HG03439 (cell line): Measurements from ENCODE around the gene MT2A.
"Not testable (repeated sequence)": the region's sequence is repeated elsewhere in the genome, so short reads cannot be mapped to it uniquely, and the experiment has no call there.

ENCODE experiments used
- ATAC-seq: cut with Tn5 transposase; IDR thresholded peaks from one replicate; pipeline ENCODE4 v1.9.1; 2021; ENCODE audit warnings: mild to moderate bottlenecking, moderate library complexity; ENCODE audit not compliant: unreplicated experiment

The MT2A gene

DNA sequence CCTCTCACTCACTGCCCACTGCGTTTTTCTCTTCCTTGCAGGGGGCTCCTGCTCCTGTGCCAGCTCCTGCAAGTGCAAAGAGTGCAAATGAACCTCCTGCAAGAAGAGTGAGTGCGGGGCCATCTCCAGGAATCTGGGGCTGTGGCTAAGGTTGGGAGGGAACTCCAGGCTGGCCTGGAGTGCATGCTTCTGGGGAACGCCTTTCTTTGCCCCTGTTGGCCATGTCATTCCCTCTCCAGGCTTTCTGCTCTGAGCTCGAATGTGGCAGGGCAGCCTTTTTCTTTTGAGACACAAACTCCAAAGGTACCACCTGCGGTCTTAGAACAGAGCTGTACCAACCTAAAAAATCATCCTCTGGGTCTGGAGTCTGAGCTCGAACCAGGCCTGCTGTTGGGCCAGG lies 9.8 kb downstream of the MT2A start:
- ATAC-seq = no peak

DNA sequence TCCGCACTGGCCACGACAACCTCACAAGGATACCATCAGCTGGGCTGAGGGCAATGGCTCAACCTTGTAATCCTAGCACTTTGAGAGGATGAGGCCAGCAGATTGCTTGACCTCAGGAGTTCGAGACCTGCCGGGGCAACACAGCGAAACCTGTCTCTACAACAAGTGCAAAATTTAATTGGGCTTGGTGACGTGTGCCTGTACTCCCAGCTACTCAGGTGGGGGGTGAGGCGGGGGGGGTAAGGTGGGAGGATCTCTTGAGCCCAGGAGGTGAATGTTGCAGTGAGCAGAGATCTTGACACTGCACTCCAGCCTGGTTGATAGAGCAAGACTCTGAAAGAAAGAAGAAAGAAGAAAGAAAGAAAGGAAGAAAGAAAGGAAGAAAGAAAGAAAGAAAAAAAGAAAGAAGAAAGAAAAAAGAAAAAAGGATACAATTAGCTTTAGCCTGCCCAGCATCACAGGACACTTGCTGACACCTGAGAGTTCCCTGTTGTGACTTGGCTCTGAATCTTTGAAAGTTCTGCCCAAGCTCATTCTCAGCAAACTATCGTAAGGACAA lies 12.0 kb downstream of the MT2A start:
- ATAC-seq = no peak

DNA sequence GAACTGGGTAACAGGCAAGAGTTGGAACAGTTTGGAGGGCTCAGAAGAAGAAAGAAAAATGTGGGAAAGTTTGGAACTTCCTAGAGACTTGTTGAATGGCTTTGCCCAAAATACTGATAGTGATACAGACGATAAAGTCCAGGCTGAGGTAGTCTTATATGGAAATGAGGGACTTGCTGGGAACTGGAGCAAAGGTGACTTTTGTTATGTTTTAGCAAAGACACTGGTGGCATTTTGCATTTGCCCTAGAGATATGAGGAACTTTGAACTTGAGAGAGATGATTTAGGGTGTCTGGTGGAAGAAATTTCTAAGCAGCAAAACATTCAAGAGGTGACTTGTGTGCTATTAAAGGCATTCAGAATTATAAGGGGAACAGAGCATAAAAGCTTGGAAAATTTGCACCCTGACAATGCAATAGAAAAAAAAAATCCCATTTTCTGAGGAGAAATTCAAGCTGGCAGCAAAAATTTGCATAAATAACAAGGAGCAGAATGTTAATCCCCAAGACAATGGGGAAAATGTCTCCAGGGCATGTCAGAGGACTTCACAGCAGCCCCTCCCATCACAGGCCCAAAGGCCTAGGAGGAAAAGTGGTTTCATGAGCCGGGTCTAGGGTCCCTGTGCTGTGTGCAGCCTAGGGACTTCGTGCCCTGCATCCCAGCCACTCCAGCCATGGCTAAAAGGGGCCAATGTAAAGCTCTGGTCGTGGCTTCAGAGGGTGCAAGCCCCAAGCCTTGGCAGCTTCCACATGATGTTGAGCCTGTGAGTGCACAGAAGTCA lies 13.5 kb downstream of the MT2A start:
- not testable (repeated sequence) for ATAC-seq

DNA sequence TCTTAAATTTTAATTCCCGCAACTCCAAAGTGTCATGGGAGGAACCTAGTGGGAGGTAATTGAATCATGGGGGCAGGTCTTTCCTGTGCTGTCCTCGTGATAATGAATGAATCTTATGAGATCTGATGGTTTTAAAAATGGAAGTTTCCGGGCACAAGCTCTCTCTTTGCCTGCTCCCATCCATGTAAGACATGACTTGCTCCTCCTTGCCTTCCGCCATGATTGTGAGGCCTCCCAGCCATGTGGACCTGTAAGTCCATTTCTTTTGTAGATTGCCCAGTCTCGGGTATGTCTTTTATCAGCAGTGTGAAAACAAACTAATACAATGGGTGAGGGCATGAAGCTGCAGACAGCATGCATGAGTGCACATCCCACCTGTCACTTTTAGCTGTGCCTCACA lies 14.8 kb downstream of the MT2A start:
- ATAC-seq = not testable (repeated sequence)

- ATAC-seq = no peak
Observed at GRCh38 chr16:56623637-56624036, 15.3 kb downstream of the MT2A start.

- no peak for ATAC-seq
Observed at GRCh38 chr16:56625140-56625942, 17.0 kb downstream of the MT2A start, which contains the start of gene MT1E. Gene MT1E, plus strand, starts transcription at chr16:56625781. Its CDS starts 71 bp downstream, at chr16:56625852.

DNA sequence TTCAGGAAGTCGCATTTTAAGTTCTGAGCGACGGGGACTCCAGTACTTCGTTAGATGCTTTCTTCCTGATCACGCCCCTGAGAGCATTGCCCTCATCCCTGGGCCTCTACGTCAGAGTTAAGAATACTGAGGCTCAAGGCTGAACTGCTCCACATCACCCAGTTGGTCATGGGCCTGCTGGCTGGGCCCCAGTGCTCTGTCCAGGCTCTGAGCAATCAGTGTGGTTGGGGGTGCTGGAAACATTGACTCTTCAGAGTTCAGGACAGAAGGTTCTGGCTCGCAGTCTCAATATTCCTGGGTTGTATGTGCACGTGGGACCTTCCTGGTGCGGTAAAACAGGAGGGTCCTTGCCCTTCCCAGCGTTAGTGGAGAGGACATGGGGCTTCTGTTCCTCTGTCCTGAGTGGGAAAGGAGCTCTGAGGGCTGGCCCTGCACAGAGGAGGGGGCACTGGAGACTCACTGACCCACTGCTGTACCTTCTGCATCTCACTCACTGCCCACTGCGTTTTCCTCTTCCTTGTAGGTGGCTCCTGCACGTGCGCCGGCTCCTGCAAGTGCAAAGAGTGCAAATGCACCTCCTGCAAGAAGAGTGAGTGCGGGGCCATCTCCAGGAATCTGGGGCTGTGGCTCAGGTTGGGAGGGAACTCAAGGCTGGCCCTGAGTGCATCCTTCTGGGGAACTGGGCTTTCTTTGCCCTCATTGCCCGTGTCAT lies 17.7 kb downstream of the MT2A start:
- ATAC-seq = no peak

- ATAC-seq = no peak
Observed at GRCh38 chr16:56626685-56627084, 18.3 kb downstream of the MT2A start.

GRCh38 chr16:56628486-56629350 lies 20.3 kb downstream of the MT2A start:
- no peak for ATAC-seq

DNA sequence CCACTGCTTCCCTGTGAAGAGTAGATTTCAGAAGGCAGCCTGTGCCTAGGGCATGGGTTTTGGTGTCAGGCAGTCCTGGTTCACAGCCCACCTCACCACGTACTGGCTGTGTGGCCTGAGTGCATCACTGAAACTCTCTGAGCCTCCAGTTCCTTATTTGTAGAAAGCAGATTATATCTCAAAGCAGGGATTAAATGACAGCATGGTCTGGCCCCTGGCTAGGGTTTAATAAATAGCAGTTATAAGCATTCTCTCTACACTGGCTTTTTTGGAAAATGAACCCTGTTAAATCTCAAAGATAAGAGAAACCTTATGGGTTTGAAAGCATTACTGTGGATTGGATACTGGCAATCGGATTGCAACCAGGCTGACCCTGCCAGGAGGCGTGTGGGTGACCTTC lies 21.1 kb downstream of the MT2A start:
- no peak for ATAC-seq

- peak; percentile 72 for ATAC-seq
Observed at GRCh38 chr16:56630134-56630533, 21.8 kb downstream of the MT2A start.

DNA sequence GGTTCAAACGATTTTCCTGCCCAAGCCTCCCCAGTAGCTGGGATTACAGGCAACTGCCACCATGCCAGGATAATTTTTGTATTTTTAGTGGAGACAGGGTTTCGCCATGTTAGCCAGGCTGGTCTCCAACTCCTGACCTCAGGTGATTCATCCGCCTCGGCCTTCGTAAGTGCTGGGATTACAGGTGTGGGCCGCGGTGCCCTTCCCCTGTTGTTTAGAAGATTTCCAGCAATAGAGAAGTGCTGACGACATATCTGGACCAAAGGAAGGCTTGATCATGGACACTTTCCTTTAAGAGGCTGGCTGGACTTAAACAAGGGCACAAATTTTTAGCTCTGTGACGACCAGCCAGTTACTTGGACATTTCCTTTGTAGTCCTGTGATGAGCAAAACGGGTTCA lies 22.8 kb downstream of the MT2A start:
- ATAC-seq = no peak

GRCh38 chr16:56631832-56632155 lies 23.4 kb downstream of the MT2A start:
- no peak for ATAC-seq

DNA sequence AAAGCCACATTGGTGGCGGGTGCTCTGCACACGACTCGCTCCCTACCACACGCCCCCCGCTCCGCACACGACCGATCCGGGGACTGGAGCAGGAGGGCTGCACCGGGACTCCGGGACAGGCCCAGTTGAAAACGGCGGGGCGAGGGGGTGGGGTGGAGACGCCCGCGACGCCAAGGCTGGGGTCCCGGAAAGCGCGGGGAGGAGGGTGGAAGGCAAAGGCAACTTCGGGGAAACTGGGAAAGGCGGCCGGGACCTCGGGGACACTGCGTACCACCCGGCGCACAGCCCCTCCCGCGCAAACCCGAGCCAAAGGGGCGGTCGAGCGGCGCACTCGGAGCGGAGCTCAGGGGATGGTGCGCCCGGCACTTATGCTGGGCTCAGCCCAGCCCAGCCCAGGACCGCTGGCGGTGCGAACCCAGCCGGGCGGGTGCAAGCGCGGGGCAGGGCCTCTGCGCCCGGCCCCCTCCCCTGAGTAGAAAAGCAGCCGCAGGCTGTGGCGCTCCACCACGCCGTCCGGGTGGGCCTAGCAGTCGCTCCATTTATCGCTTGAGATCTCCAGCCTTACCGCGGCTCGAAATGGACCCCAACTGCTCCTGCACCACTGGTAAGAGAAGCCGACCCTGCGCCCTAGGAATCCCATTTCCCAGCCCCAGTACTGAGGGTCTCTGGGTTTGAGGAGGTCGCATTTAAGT lies 23.9 kb downstream of the MT2A start, which contains the start of gene MT1M:
MT1M (plus strand) TSS at position 504 of the 692 bp plus-strand sequence; CDS start at position 577, 73 bp downstream.
- no peak for ATAC-seq

DNA sequence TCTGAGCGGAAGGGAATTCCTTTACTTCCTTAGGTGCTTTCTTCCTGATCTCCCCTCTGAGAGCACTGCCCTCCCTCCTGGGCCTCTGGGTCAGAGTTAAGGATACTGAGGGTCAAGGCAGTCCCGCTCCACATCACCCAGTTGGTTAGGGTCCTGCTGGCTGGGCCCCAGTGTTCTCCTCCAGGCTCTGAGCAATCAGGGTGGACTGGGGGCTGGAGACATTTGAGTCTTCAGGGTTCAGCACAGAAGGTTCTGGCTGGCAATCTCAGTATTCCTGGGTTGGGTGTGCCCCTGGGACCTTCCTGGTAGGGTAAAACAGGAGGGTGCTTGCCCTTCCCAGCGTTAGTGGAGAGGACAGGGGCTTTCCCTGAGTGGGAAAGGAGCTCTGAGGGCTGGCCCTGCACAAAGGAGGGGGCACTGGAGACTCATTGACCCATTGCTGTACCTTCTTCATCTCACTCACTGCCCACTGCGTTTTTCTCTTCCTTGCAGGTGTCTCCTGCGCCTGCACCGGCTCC lies 24.5 kb downstream of the MT2A start:
- ATAC-seq = no peak

DNA sequence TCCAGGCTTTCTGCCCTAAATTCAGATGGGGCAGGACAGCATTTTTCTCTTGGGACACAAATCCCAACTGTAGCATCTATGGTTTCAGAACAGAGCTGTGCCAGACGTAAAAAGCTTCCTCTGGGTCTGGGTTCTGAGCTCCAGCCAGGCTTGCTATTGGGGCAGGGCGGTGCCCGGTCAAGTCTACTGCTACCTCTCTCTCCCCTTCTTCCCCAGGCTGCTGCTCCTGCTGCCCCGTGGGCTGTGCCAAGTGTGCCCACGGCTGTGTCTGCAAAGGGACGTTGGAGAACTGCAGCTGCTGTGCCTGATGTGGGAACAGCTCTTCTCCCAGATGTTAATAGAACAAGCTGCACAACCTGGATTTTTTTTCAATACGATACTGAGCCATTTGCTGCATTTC lies 25.2 kb downstream of the MT2A start:
- no peak for ATAC-seq

DNA sequence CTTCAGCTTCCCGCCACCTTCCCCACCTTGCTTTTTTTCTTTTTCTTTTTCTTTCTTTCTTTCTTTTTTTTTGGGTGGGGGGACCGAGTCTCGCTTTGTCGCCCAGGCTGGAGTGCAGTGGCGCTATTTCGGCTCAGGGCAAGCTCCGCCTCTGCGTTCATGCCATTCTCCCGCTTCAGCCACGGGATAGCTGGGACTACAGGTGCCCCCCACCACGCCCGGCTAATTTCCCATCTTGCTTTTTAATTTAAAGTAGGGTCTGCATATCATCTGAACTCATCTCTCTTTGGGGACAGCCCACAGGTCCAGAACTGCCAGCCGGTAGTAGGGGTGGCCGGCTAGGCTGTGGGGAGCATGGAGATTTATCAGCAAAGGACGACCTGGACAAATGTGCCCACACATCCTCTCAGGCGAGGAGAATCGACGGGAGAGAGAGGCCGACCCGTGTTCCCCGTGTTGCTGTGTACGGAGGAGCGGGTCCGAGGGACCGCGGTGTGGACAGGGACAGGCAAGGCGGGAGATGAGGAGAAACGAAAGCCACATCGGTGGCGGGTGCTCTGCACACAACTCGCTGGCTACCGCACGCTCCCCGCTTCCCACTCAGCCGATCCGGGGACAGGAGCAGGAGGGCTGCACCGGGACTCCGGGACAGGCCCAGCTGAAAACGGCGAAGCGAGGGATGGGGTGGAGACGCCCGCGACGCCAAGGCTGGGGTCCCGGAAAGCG lies 26.5 kb downstream of the MT2A start:
- no peak for ATAC-seq

GRCh38 chr16:56635441-56635967 lies 27.1 kb downstream of the MT2A start:
- no peak for ATAC-seq
